Measurements from ENCODE around the gene GALNS. TPM values are rescaled to one million over a fixed set of nuclear protein-coding genes. Genes with fewer than 3 reads are reported as not detected.

GALNS gene
- total and polyA plus RNA-seq, 2 experiments from 2014 or later, result 19.6 to 53.5 TPM

DNA sequence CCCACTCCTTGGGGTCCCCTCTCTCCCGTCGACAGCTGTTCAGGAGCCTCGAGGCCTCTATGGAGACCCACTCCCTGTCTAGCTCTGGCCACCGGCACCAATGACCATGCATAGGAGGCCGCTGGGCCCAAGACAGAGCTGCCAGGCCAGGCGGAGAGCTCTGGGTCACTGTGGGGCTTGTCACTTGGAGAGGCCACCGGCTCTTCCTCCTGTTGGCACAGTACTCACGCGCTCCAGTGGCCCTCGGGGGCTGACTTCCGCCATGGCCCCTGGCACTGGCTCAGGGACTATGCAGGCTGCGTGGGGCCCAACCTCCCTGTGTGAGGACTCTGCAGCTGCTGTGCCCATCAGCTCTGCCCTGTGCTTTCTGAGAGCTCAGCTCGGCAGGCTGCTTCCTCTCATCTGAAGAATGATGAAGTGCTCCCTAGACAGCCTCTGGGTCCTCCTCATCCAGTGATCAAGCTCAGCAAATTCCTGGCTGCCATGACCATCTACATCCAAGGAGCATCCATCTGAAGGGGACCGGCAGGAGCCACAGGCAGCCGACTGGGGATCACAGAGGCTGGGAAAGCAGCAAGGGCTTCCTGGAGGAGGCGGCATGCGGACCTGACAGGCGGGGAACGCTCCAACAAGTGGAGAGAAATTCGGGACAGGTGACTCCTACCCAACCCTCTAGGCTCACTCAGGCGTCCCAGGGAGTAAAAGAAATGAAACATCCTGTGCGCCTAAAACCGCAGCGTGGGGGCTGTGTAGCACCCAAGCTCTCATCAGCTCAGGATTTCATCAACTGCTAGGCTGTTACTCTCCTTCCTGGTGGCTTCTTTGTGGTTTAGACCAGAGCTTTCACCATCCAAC lies 16.8 kb downstream of the GALNS start:
- no peaks in the 10 kb centered on the region for H3K9me3 ChIP-seq (ENCODE audit: low read depth)
- no peaks in the 10 kb centered on the region for H3K27me3 ChIP-seq
- H3K79me2 ChIP-seq, result no peaks in the 10 kb centered on the region
- H3K4me3 ChIP-seq, result no peak overlapping the region
- no peaks in the 10 kb centered on the region for H4K20me1 ChIP-seq (ENCODE audit: insufficient read depth, poor library complexity, severe bottlenecking)
- no peaks in the 10 kb centered on the region for H3K36me3 ChIP-seq (replicated peaks; ENCODE audit: insufficient read depth, low read depth)
- no peak overlapping the region for H3K27ac ChIP-seq
- no peaks in the 10 kb centered on the region for H3K4me1 ChIP-seq (ENCODE audit: insufficient read depth)
- H2AFZ ChIP-seq, result no peak overlapping the region
- TF ChIP-seq EZH2 (IDR thresholded peaks at IDR 0.05; ENCODE audit: borderline replicate concordance), result no peak
- TF ChIP-seq, protein P1, sequence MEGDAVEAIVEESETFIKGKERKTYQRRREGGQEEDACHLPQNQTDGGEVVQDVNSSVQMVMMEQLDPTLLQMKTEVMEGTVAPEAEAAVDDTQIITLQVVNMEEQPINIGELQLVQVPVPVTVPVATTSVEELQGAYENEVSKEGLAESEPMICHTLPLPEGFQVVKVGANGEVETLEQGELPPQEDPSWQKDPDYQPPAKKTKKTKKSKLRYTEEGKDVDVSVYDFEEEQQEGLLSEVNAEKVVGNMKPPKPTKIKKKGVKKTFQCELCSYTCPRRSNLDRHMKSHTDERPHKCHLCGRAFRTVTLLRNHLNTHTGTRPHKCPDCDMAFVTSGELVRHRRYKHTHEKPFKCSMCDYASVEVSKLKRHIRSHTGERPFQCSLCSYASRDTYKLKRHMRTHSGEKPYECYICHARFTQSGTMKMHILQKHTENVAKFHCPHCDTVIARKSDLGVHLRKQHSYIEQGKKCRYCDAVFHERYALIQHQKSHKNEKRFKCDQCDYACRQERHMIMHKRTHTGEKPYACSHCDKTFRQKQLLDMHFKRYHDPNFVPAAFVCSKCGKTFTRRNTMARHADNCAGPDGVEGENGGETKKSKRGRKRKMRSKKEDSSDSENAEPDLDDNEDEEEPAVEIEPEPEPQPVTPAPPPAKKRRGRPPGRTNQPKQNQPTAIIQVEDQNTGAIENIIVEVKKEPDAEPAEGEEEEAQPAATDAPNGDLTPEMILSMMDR (IDR thresholded peaks at IDR 0.05; ENCODE audit: poor library complexity), result no peak
- TF ChIP-seq EZH2phosphoT487 (IDR thresholded peaks at IDR 0.05; ENCODE audit: low read depth, severe bottlenecking, unreplicated experiment), result no peak
- no peaks in the 10 kb centered on the region for H3K9me2 ChIP-seq (replicated peaks; ENCODE audit: insufficient read depth)
- DNase-seq (ENCODE audit: low spot score), result no peak
- no peak overlapping the region for H3K4me2 ChIP-seq
- WGBS (ENCODE audit: low lambda C conversion rate, missing lambda C conversion rate), result 97% methylated on average over 24 of the region's 24 CpGs

- no peak for TF ChIP-seq EZH2phosphoT487 (IDR thresholded peaks at IDR 0.05; ENCODE audit: low read depth, severe bottlenecking, unreplicated experiment)
- TF ChIP-seq EZH2 (IDR thresholded peaks at IDR 0.05; ENCODE audit: borderline replicate concordance), result no peak
- TF ChIP-seq, protein P1 (IDR thresholded peaks at IDR 0.05; ENCODE audit: poor library complexity), result no peak
- H3K27me3 ChIP-seq, result no peaks in the 10 kb centered on the region
- H3K79me2 ChIP-seq, result no peaks in the 10 kb centered on the region
- H3K9me2 ChIP-seq (replicated peaks; ENCODE audit: insufficient read depth), result no peaks in the 10 kb centered on the region
- H3K4me2 ChIP-seq, result no peak overlapping the region
- no peaks in the 10 kb centered on the region for H3K9me3 ChIP-seq (ENCODE audit: low read depth)
- H3K4me3 ChIP-seq, result no peak overlapping the region
- WGBS (ENCODE audit: low lambda C conversion rate, missing lambda C conversion rate), result 97% methylated on average over 24 of the region's 39 CpGs
- no peak for DNase-seq (ENCODE audit: low spot score)
- H4K20me1 ChIP-seq (ENCODE audit: insufficient read depth, poor library complexity, severe bottlenecking), result no peaks in the 10 kb centered on the region
- H2AFZ ChIP-seq, result no peak overlapping the region
- no peaks in the 10 kb centered on the region for H3K4me1 ChIP-seq (ENCODE audit: insufficient read depth)
- H3K27ac ChIP-seq, result no peak overlapping the region
- no peaks in the 10 kb centered on the region for H3K36me3 ChIP-seq (replicated peaks; ENCODE audit: insufficient read depth, low read depth)
Measured at GRCh38 chr16:88839026-88839529, 17.7 kb downstream of the GALNS start.

- H2AFZ ChIP-seq, result no peak overlapping the region
- no peak for TF ChIP-seq EZH2phosphoT487 (IDR thresholded peaks at IDR 0.05; ENCODE audit: low read depth, severe bottlenecking, unreplicated experiment)
- TF ChIP-seq EZH2 (IDR thresholded peaks at IDR 0.05; ENCODE audit: borderline replicate concordance), result no peak
- TF ChIP-seq, protein P1 (IDR thresholded peaks at IDR 0.05; ENCODE audit: poor library complexity), result no peak
- no peak overlapping the region for H3K4me2 ChIP-seq
Measured at GRCh38 chr16:88838566-88838965, 18.2 kb downstream of the GALNS start.

More at GRCh38 chr16:88838566-88838965, 18.2 kb downstream of the GALNS start:
- no peaks in the 10 kb centered on the region for H3K27me3 ChIP-seq
- H4K20me1 ChIP-seq (ENCODE audit: insufficient read depth, poor library complexity, severe bottlenecking), result no peaks in the 10 kb centered on the region
- 96% methylated on average over 19 of the region's 19 CpGs for WGBS (ENCODE audit: low lambda C conversion rate, missing lambda C conversion rate)
- no peak overlapping the region for H3K4me3 ChIP-seq
- no peaks in the 10 kb centered on the region for H3K36me3 ChIP-seq (replicated peaks; ENCODE audit: insufficient read depth, low read depth)
- no peaks in the 10 kb centered on the region for H3K9me3 ChIP-seq (ENCODE audit: low read depth)
- no peak overlapping the region for H3K27ac ChIP-seq
- no peak for DNase-seq (ENCODE audit: low spot score)
- no peaks in the 10 kb centered on the region for H3K4me1 ChIP-seq (ENCODE audit: insufficient read depth)
- no peaks in the 10 kb centered on the region for H3K9me2 ChIP-seq (replicated peaks; ENCODE audit: insufficient read depth)
- H3K79me2 ChIP-seq, result no peaks in the 10 kb centered on the region
